ENCODE measurements around the gene ATAT1. TPM values are rescaled to one million over a fixed set of nuclear protein-coding genes. Genes with fewer than 3 reads are reported as not detected.

Gene ATAT1
- total and polyA plus RNA-seq, 2 of the 13 experiments (the other 11 are each of a cell fraction or from before 2014, with no cell fraction given), result 9.2 to 23.6 TPM

DNA sequence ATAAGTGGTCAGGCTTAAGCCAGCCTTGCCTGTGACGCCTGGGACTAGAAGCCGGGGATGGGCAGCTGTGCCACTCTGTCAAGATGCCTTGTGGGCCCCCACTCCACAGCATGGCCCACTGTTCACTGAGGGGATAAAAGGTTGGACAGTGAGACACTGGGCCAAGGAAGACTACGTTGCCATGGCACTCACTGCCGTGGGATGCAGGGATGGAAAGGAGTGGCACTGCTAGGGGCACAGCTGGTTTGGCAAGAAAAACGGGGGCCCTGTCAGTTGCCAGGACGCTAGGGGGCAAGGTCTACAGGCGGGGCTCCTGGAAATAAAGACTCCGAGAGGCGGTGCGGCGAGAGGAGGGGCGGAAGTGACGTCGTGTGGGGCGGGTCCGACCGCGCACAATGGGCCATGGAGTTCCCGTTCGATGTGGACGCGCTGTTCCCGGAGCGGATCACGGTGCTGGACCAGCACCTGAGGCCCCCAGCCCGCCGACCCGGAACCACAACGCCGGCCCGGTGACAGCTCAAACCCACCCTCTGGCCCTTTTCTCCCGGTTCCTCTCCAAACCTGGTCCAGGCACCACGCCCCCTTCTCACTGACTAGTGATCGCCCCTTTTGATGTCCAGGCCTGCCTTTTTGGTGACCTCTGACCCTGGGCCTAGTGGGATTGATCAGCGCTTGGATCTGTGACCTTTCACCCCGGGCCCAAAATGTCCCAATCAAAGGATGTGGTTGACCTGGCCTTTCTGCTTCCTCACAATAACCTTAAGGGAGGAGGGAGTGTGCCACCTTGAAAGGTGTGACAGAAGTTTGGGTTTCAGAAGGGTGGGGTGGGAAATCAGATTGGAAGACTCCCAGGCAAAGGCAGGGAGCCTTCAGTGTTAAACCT is at the start of gene ATAT1 (continued):
- TF ChIP-seq AGO1 (IDR thresholded peaks at IDR 0.05; ENCODE audit: low read depth, low read length, poor library complexity, severe bottlenecking) (peak; percentile 99), SRSF9 (IDR thresholded peaks at IDR 0.05; ENCODE audit: borderline replicate concordance, insufficient read depth, low read depth, low read length, poor library complexity, severe bottlenecking) (no peak), SIN3A (IDR thresholded peaks at IDR 0.05; ENCODE audit: borderline replicate concordance, low read depth, low read length) (peak; percentile 87), ZNF10 (CRISPR knock-in tag; IDR thresholded peaks at IDR 0.05; ENCODE audit: borderline replicate concordance, low read depth) (no peak), PLRG1 (conservative IDR thresholded peaks at IDR 0.05) (no peak), ZNF337 (CRISPR knock-in tag; IDR thresholded peaks at IDR 0.05; ENCODE audit: borderline replicate concordance, low read depth) (no peak), ARID2 (CRISPR knock-in tag; IDR thresholded peaks at IDR 0.05; ENCODE audit: borderline replicate concordance) (peak; percentile 89), TEAD2 (CRISPR knock-in tag; IDR thresholded peaks at IDR 0.05) (no peak), ZNF24 (IDR thresholded peaks at IDR 0.05) (no peak), SPEN (CRISPR knock-in tag; IDR thresholded peaks at IDR 0.05; ENCODE audit: low read depth) (peak; percentile 76; the same call in 1 of the 2 replicates), TBX3 (IDR thresholded peaks at IDR 0.05; ENCODE audit: borderline replicate concordance) (no peak), NKX3-1 (CRISPR knock-in tag; IDR thresholded peaks at IDR 0.05) (no peak), ZNF564 (CRISPR knock-in tag; IDR thresholded peaks at IDR 0.05) (no peak), HDAC2 (CRISPR knock-in tag; IDR thresholded peaks at IDR 0.05) (peak; percentile 44), SOX13 (IDR thresholded peaks at IDR 0.05) (peak; percentile 62), SOX13 (CRISPR knock-in tag; conservative IDR thresholded peaks at IDR 0.05 in 1 of 2, IDR thresholded peaks at IDR 0.05 in 1 of 2) (peak in 1 of 2 experiments; percentile 71; a peak in 2 of 4 replicates), ZNF660 (CRISPR knock-in tag; IDR thresholded peaks at IDR 0.05; ENCODE audit: borderline replicate concordance, low read depth) (0 out of 2 replicates have a peak, but pooled peaks have one; percentile 26), NR1H2 (CRISPR knock-in tag; IDR thresholded peaks at IDR 0.05; ENCODE audit: borderline replicate concordance, low read depth) (no peak; the same call in 1 of the 2 replicates), MAZ (IDR thresholded peaks at IDR 0.05; ENCODE audit: borderline replicate concordance, low read depth, low read length) (peak; percentile 88; the same call in 1 of the 2 replicates), MAZ (CRISPR knock-in tag; IDR thresholded peaks at IDR 0.05; ENCODE audit: low read depth) (peak; percentile 92), TBL1XR1 (IDR thresholded peaks at IDR 0.05; ENCODE audit: borderline replicate concordance, low read length, partially characterized antibody) (no peak), ZNF558 (CRISPR knock-in tag; IDR thresholded peaks at IDR 0.05; ENCODE audit: borderline replicate concordance) (peak; percentile 63; the same call in 1 of the 2 replicates)
- TF ChIP-seq, protein P1, sequence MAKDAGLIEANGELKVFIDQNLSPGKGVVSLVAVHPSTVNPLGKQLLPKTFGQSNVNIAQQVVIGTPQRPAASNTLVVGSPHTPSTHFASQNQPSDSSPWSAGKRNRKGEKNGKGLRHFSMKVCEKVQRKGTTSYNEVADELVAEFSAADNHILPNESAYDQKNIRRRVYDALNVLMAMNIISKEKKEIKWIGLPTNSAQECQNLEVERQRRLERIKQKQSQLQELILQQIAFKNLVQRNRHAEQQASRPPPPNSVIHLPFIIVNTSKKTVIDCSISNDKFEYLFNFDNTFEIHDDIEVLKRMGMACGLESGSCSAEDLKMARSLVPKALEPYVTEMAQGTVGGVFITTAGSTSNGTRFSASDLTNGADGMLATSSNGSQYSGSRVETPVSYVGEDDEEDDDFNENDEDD (CRISPR knock-in tag; IDR thresholded peaks at IDR 0.05; ENCODE audit: borderline replicate concordance), result peak; percentile 54; the same call in 1 of the 2 replicates
- TF ChIP-seq, protein P2, sequence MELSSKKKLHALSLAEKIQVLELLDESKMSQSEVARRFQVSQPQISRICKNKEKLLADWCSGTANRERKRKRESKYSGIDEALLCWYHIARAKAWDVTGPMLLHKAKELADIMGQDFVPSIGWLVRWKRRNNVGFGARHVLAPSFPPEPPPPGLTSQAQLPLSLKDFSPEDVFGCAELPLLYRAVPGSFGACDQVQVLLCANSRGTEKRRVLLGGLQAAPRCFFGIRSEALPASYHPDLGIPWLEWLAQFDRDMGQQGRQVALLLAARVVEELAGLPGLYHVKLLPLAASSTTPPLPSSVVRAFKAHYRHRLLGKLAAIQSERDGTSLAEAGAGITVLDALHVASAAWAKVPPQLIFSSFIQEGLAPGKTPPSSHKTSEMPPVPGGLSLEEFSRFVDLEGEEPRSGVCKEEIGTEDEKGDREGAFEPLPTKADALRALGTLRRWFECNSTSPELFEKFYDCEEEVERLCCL (CRISPR knock-in tag; IDR thresholded peaks at IDR 0.05; ENCODE audit: borderline replicate concordance), result no peak; the same call in 1 of the 2 replicates
- TF ChIP-seq, protein P3, sequence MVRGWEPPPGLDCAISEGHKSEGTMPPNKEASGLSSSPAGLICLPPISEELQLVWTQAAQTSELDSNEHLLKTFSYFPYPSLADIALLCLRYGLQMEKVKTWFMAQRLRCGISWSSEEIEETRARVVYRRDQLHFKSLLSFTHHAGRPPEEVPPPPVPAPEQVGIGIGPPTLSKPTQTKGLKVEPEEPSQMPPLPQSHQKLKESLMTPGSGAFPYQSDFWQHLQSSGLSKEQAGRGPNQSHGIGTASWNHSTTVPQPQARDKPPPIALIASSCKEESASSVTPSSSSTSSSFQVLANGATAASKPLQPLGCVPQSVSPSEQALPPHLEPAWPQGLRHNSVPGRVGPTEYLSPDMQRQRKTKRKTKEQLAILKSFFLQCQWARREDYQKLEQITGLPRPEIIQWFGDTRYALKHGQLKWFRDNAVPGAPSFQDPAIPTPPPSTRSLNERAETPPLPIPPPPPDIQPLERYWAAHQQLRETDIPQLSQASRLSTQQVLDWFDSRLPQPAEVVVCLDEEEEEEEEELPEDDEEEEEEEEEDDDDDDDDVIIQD (CRISPR knock-in tag; IDR thresholded peaks at IDR 0.05; ENCODE audit: low read depth), result no peak
